ENCODE results near the gene ARHGAP26.

DNA sequence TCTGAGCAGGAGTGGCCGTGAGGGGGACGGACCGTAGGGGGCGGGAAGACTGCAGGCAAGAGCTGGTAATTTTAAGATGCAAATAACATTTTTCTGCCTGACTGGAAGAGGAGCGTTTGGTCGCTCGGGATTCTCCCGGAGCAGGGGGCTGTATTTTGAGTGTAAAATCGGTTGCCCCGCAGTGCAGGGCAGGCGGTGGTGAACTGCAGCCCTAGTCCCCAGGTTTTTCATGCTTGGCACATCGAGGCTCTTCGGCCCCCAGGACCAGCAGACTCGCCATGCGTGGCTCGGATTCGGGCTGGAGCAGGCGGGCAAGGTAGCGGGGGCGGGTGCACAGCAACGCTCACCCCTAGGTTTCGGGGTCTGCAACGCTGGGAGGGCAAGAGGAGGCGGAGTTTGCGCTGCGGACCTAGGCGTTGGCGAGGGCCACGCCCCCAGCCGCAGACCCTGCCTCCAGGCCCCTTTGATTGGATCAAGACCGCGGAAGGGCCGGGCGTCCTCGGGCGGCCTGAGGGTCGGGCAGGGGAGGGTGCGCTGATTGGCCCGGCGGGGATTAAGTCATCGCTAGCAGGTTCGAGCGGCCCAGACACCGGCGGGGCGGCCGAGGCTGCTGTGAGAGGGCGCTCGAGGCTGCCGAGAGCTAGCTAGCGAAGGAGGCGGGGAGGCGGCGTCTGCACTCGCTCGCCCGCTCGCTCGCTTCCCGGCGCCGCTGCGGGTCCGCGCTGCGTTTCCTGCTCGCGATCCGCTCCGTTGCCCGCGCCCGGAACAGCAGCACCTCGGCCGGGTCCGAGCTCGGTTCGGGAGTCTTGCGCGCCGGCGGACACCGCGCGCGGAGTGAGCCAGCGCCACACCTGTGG lies at the start of gene ARHGAP26:
- TF ChIP-seq RAD21 (IDR thresholded peaks at IDR 0.05; ENCODE audit: low read length), result peak; percentile 55
- TF ChIP-seq, protein P1, sequence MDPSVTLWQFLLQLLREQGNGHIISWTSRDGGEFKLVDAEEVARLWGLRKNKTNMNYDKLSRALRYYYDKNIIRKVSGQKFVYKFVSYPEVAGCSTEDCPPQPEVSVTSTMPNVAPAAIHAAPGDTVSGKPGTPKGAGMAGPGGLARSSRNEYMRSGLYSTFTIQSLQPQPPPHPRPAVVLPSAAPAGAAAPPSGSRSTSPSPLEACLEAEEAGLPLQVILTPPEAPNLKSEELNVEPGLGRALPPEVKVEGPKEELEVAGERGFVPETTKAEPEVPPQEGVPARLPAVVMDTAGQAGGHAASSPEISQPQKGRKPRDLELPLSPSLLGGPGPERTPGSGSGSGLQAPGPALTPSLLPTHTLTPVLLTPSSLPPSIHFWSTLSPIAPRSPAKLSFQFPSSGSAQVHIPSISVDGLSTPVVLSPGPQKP (IDR thresholded peaks at IDR 0.05; ENCODE audit: borderline replicate concordance, low read depth, low read length), result no peak
- TF ChIP-seq, protein P2, sequence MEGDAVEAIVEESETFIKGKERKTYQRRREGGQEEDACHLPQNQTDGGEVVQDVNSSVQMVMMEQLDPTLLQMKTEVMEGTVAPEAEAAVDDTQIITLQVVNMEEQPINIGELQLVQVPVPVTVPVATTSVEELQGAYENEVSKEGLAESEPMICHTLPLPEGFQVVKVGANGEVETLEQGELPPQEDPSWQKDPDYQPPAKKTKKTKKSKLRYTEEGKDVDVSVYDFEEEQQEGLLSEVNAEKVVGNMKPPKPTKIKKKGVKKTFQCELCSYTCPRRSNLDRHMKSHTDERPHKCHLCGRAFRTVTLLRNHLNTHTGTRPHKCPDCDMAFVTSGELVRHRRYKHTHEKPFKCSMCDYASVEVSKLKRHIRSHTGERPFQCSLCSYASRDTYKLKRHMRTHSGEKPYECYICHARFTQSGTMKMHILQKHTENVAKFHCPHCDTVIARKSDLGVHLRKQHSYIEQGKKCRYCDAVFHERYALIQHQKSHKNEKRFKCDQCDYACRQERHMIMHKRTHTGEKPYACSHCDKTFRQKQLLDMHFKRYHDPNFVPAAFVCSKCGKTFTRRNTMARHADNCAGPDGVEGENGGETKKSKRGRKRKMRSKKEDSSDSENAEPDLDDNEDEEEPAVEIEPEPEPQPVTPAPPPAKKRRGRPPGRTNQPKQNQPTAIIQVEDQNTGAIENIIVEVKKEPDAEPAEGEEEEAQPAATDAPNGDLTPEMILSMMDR (conservative IDR thresholded peaks at IDR 0.05; ENCODE audit: low read depth, low read length), result peak; percentile 46
- peak; percentile 39; the same call in 1 of the 2 replicates for TF ChIP-seq SMC3 (IDR thresholded peaks at IDR 0.05; ENCODE audit: low read depth, low read length)
- no peak for TF ChIP-seq RCOR1 (IDR thresholded peaks at IDR 0.05; ENCODE audit: insufficient replicate concordance, low read length)
- peak; percentile 69 for TF ChIP-seq POLR2A (IDR thresholded peaks at IDR 0.05; ENCODE audit: low read depth, low read length)
- TF ChIP-seq, protein P3, sequence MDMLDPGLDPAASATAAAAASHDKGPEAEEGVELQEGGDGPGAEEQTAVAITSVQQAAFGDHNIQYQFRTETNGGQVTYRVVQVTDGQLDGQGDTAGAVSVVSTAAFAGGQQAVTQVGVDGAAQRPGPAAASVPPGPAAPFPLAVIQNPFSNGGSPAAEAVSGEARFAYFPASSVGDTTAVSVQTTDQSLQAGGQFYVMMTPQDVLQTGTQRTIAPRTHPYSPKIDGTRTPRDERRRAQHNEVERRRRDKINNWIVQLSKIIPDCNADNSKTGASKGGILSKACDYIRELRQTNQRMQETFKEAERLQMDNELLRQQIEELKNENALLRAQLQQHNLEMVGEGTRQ (IDR thresholded peaks at IDR 0.05; ENCODE audit: low read depth, low read length), result no peak
